Skeletal muscle satellite cell (primary cell): ENCODE measurements around the gene FIGNL2.

Source experiments
- H3K27me3 ChIP-seq: 2 replicates; pipeline ENCODE4 v1.7.0; 2013; ENCODE audit warnings: low read length; ENCODE audit not compliant: control insufficient read depth, insufficient read depth
- H3K36me3 ChIP-seq: 2 replicates; pipeline ENCODE4 v1.7.0; 2013; ENCODE audit warnings: mild to moderate bottlenecking, control low read depth, low read length; ENCODE audit not compliant: insufficient read depth
- H3K4me1 ChIP-seq: 2 replicates; pipeline ENCODE4 v1.7.0; 2013; ENCODE audit warnings: low read length; ENCODE audit not compliant: control insufficient read depth, insufficient read depth
- H3K4me2 ChIP-seq: 2 replicates; pipeline ENCODE4 v1.7.0; 2013; ENCODE audit warnings: mild to moderate bottlenecking, low read length
- H3K4me3 ChIP-seq: 2 replicates; pipeline ENCODE4 v1.7.0; 2013; ENCODE audit warnings: low read length
- H3K9ac ChIP-seq: 2 replicates; pipeline ENCODE4 v1.7.0; 2013; ENCODE audit warnings: mild to moderate bottlenecking, low read depth, low read length, moderate library complexity
- H3K9me3 ChIP-seq: replicated peaks from 2 replicates; pipeline ENCODE4 v1.7.0; 2013; ENCODE audit warnings: mild to moderate bottlenecking, control low read depth, low read length

The FIGNL2 gene

DNA sequence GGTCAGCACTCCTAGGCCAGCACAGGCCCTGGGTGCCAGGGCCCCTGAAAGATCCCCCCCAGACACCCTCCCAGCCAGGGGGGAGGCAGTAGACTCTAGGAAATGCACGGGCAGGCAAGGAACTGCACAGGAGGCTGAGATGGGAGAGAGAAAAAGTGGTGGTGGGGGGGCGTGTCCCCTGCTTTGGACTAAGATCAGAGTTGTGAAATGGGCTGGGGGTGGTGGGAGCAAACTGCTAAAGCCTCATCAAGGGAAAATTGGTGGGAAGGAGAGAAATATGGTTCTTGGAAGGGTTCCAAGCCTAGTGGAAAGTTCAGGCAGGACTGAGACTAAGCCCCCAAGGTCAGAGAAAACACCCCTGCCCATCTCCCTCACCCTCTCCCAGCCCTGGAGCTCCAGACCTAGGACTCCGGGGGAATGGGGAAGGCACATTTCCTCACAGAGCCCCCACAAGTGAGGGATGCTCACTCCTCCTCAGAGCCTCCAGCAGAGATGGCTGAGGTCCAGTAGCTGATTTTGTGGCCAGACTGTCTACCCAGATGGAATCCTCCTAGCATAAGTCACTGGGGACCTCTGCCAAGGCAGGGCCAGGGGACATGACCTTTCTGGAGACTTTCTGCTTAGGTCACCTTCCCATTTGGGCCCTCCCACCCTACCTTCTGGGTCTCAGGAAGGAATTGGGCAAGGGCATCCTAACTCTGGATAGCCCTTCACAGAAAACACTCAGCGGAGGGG is 29.8 kb downstream of the FIGNL2 start:
- Histone ChIP-seq H3K4me1 (peaks cover 47% of the 10 kb centered on the region), H3K27me3 (no peaks in the 10 kb centered on the region)

DNA sequence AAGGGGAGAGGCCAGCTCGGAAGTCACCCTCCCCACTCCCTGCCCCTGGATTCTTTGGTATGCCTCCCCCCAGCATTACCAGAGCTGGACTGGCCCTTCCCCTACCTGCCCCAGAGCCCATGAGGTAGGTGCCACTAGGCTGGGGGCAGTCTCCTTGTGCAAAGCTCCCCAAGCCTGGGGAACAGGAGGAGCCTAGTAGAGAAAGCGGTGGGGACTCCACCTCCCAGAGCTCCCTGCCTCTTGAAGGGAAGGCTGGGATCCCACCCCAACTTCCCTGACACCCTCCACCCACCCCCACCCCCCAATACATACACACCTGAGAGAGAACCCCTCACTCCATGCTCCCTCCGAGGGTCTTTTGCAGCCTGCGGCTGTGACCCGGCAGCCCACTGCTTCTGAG is 30.4 kb downstream of the FIGNL2 start:
- H3K4me2 ChIP-seq = no peak overlapping the region
- H3K36me3 ChIP-seq = no peaks in the 10 kb centered on the region
- H3K4me1 ChIP-seq = peaks cover 47% of the 10 kb centered on the region
- H3K9ac ChIP-seq = no peak overlapping the region
- no peak overlapping the region for H3K4me3 ChIP-seq
- no peaks in the 10 kb centered on the region for H3K27me3 ChIP-seq
- no peaks in the 10 kb centered on the region for H3K9me3 ChIP-seq

More for the DNA sequence above, 29.8 kb downstream of the FIGNL2 start:
- peak overlapping the region; percentile 86 for H3K4me2 ChIP-seq
- H3K9me3 ChIP-seq = no peaks in the 10 kb centered on the region
- no peak overlapping the region for H3K9ac ChIP-seq
- peak overlapping the region; percentile 19 for H3K4me3 ChIP-seq
- H3K36me3 ChIP-seq = no peaks in the 10 kb centered on the region

DNA sequence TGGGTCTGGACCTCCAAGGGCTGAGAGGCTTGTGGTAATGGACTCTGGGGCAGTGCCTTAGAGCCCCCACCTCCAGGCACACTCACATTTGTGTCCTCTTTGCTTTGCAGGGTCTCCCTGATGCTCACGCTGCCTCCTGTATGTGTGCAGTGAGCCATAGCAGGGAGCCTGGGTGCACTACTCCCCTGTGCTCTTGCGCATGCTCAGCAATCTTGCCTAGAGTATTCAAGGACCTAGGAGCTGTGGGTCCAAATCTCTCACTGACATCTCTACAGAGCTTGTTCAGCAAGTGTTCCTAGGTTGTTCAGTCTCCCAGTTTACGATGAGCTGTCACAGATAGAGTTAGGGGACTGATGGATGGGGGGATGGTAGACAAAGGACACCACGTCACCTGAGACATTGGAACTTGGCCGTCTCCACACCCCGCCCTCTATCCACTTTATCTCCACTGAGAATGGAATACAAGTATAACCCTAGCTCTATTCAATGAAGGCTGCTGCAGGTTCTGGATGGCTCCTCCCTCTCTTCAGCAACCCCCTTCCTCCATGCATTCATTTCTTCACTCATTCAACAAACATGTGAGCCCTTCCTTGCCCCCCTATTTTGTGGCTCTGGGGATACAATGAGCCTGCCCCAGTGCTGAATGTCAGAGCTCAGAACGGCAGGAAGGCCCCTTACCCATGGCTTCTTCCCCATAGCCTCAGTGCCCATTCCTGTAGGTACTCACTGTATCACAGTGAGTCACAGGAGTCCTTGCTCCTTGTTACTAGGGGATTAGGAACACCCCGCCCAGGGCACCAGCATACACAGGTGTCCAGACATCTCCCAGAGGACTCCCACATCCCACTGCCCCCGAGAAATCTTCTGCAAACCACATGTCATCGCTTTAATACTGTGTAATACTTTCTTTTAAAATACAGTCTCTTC is 31.2 kb downstream of the FIGNL2 start:
- Histone ChIP-seq H3K4me3 (no peak overlapping the region), H3K4me2 (no peak overlapping the region), H3K36me3 (no peaks in the 10 kb centered on the region), H3K27me3 (no peaks in the 10 kb centered on the region), H3K9ac (no peak overlapping the region), H3K4me1 (peaks cover 45% of the 10 kb centered on the region), H3K9me3 (no peaks in the 10 kb centered on the region)

DNA sequence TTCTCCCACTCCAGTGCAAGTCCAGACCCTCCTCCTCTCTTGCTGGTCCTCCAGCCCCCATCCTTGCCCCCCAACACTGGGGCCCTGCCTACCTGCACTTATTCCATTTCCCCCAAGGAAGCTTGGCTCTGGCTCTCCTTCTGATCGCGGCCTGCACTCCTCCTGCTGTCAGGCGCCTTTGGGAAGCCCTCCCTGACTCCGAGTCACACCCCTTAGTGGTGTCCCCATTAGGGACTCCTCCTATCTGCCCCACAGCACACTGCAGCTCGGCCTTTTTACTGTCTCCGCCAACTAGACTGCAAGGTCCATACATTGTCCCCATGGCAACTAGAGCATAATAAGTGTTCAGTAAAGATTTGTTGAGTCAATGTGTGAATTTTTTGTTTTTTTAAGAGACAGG is 32.9 kb downstream of the FIGNL2 start:
- Histone ChIP-seq H3K9ac (no peak overlapping the region), H3K4me3 (no peak overlapping the region), H3K4me1 (peaks cover 40% of the 10 kb centered on the region), H3K4me2 (no peak overlapping the region), H3K9me3 (no peaks in the 10 kb centered on the region), H3K27me3 (no peaks in the 10 kb centered on the region), H3K36me3 (no peaks in the 10 kb centered on the region)

DNA sequence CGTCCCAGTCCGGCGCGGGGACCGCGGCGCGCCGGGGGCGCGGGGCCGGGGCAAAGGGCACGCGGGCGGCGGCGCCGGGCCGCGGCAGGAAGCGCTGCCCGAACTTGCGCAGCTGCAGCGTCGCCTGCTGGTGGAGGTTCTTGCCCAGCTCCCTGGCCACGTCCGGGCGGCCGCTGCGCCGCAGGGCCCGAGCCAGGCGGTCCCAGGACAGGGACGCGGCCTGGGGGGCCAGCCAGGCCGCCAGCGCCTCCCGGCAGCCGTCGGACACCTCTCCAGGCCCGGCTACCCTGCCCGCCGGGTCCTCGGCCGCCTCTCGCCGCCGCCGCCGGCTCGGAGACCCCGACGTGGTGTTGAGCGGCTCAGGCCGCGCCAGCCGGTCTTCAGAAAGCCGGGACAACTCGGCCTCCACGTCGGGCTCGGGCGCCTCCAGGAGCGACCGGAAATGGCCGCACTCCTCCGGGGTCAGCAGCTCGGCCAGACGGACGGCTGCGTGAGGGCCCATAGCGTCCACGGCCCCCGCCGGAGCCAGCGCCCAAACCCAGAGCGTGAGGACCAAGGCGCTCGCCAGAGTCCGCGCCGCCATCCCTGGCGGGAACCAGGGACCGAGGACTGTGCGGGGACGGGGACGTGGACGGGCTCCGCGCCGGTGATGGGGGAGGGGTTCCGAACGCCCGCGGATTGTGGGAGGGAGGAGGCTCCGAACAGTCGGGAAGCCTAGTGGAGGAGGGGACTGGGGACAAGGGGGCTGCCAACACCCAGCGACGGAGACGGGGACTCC is 34.0 kb downstream of the FIGNL2 start:
- Histone ChIP-seq H3K4me3 (peak overlapping the region; percentile 69), H3K9ac (peak overlapping the region; percentile 89), H3K4me1 (peaks cover 29% of the 10 kb centered on the region), H3K36me3 (peaks cover 6% of the 10 kb centered on the region), H3K27me3 (no peaks in the 10 kb centered on the region), H3K4me2 (peak overlapping the region; percentile 85), H3K9me3 (no peaks in the 10 kb centered on the region)

DNA sequence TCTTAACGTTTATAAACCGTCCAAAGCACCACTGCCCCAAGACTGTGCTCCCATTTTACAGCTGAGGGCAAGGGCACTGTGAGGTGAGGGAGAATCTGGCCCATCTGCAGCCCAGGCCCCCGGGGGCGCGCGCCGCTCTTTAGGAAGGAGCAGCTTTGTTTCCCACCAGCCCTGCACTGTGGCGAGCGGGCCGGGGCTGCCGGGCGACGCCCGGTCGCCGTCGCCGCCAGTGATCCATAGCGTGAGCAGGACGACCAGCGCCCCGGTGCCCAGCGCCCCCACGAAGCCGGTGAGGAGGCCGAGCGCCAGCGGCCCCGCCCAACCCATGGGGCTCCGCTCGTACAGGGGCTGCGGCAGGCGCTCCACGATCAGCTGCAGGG is 34.6 kb downstream of the FIGNL2 start:
- Histone ChIP-seq H3K4me2 (peak overlapping the region; percentile 85), H3K9me3 (no peaks in the 10 kb centered on the region), H3K4me1 (peaks cover 23% of the 10 kb centered on the region), H3K4me3 (peak overlapping the region; percentile 69), H3K27me3 (no peaks in the 10 kb centered on the region), H3K36me3 (peaks cover 6% of the 10 kb centered on the region), H3K9ac (peak overlapping the region; percentile 89)

DNA sequence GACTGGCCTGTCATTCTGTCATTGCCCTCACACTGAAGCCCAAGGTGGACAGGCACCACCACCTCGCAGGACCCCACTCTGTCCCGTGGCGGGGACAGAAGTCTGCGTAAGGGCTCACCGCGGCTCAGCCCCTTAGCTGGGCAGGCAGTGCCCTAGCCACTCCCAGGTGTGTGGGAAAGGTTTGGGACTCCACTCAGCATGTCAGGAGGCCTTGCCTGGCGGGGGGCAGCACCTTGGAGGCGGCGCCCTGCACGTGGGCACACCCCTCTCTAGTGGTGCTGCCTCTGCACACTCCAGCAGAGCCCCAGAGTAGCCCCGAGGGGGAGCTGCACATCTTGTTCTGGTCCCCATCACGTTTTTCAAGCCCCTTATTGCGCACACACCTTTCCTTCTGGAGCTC is 35.6 kb downstream of the FIGNL2 start:
- H3K4me1 ChIP-seq = peaks cover 14% of the 10 kb centered on the region
- no peaks in the 10 kb centered on the region for H3K27me3 ChIP-seq
- no peak overlapping the region for H3K4me2 ChIP-seq
- no peak overlapping the region for H3K4me3 ChIP-seq
- peaks cover 14% of the 10 kb centered on the region for H3K36me3 ChIP-seq
- H3K9ac ChIP-seq = no peak overlapping the region
- H3K9me3 ChIP-seq = no peaks in the 10 kb centered on the region

DNA sequence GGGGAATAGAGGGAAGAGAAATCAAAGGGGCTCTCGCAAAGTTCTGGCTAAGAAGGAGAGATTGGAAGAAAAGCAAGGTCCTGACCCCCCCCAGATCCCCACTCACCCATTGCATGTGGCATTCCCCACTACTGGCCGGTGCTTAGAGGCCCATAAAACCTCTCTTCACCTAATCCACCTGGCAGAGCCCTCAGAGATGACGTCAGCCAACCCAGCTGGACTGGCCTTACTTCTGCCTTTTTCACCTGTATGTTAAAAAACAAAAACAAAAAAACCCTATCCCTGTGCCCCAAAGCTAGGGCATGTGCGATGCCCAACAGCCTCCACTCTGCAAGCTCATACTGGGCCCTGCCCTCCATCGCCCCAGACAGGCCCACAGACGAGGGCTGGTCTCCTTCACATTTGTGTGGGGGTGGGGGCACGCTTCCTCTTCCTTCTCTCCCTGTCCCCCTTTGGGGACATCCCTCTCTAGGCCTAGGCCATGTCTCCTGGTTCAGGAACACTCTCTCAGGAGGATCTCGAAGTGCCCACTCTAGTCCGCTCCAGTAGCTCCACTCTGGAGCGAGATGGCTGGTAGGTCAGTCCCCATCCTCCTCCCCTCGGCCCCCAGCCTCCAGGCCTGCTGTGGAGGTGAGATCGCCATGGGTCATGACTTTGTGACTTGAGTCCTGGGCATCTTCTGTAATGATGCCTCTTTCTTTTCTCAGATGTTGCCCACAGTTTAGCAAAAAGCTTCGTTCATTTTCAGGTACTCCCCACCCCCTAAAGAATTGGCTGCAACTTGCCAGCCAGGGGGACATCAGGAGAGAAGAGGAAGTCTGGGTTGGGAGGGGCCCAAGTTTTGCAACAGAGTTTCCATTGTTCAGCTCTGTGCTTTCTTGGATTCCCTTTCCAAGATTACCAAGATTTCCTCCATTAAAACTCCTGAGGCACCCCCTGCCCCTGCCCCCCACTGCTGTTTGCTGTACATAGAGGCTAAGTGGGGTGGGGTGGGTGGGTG is 37.0 kb downstream of the FIGNL2 start:
- Histone ChIP-seq H3K9ac (no peak overlapping the region), H3K4me1 (peaks cover 8% of the 10 kb centered on the region)

DNA sequence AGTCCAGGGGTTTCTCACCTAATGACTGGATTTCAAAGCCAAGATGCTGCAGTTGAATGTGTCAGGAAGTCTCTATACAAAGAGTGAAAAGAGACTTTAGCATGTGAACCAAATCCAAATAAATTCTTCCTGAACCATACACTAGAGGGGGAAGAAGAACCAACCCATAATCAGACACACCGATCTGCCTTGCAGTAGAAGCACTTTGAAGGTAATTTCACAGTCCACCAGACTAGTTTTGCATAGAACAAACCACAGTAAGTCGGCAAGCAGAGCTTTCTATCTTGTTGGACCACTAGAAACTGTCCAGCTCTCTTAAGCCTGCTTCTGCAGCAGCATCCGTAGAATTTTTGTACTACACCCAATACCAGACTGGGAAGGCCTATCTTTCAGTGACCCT is 39.3 kb downstream of the FIGNL2 start:
- H3K4me2 ChIP-seq = no peak overlapping the region

More for the DNA sequence above, 37.0 kb downstream of the FIGNL2 start:
- no peak overlapping the region for H3K4me3 ChIP-seq
- H3K4me2 ChIP-seq = no peak overlapping the region
- H3K27me3 ChIP-seq = no peaks in the 10 kb centered on the region
- peaks cover 27% of the 10 kb centered on the region for H3K36me3 ChIP-seq
- no peaks in the 10 kb centered on the region for H3K9me3 ChIP-seq

DNA sequence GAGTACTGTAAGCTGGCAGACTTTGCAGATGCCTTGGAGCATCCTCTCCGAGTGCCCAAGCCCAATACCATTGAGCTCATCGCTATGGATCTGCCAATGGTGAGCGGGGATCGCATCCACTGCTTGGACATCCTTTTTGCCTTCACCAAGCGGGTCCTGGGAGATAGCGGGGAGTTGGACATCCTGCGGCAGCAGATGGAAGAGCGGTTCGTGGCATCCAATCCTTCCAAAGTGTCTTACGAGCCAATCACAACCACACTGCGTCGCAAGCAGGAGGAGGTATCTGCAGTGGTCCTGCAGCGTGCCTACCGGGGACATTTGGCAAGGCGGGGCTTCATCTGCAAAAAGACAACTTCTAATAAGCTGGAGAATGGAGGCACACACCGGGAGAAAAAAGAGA is 41.6 kb downstream of the FIGNL2 start:
- Histone ChIP-seq H3K9ac (no peak overlapping the region), H3K36me3 (peaks cover 31% of the 10 kb centered on the region), H3K4me1 (no peaks in the 10 kb centered on the region), H3K9me3 (no peaks in the 10 kb centered on the region), H3K27me3 (no peaks in the 10 kb centered on the region), H3K4me2 (no peak overlapping the region), H3K4me3 (no peak overlapping the region)

More for the DNA sequence above, 39.3 kb downstream of the FIGNL2 start:
- H3K36me3 ChIP-seq = peaks cover 31% of the 10 kb centered on the region
- no peak overlapping the region for H3K4me3 ChIP-seq
- H3K27me3 ChIP-seq = no peaks in the 10 kb centered on the region
- no peaks in the 10 kb centered on the region for H3K9me3 ChIP-seq
- H3K9ac ChIP-seq = no peak overlapping the region
- H3K4me1 ChIP-seq = peaks cover 3% of the 10 kb centered on the region
